Measurements from ENCODE around the gene CCDC43. TPM values are rescaled to one million over a fixed set of nuclear protein-coding genes. Genes with fewer than 3 reads are reported as not detected.

The CCDC43 gene
- total and polyA plus RNA-seq, 2 donors (not counting 3 experiments of a cell fraction or from before 2014, with no cell fraction given), result 5.9 to 31.7 TPM

DNA sequence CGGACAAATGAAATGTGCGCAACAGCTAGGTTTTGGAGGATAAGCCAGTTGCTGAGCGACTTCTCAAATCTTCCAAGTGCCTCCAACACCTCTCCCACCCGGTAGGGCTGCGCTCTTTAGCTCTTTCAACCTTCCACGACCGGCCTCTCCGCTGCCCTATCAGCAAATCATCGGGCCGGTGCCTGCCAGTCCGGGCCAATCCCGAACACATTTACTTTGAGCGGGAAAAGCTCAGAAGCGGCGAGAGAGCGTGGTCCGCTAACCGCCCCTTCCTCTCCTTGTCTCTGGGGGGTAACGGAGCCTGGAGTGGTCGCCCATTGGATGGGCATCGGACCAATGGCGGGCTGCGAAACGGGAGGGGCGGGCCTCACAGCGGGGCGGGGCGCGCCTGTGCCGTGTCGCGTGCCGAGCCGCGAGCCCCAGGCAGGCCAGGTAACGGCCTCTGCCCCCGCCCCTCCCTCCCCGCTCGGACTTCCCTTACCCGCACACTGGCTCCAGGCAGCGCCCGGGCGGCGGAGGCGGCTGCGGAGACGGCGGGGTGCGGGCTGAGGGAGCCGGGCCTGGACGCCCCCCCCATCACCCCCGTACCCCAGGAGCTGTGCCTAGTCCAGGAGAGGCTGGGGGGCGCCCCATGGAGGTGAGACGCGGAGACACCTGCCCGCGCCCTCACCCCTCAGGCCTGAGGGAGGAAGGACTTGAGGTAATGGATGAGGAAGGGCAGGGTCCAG, 33.4 kb downstream of the CCDC43 start, which contains the start of gene MEIOC:
Gene MEIOC, plus strand, starts transcription at position 486 of the 728 bp plus-strand sequence. Its CDS starts 146 bp downstream, at position 632.
- DNase-seq (ENCODE audit: low read depth, low spot score) (peak; percentile 19), FAIRE-seq (no peak)
- Histone ChIP-seq H3K4me3 (replicated peaks in 1 of 3; ENCODE audit: insufficient read depth in 1 of 3, low read depth in 1 of 3, low read length in 3 of 3) (no peak within 1 kb of the TSS), H3K27ac (ENCODE audit: insufficient read depth, low read depth, low read length) (no peak within 1 kb of the TSS), H3K79me2 (ENCODE audit: control insufficient read depth, insufficient read depth, low read length) (no peaks in the 10 kb centered on the region), H3K9ac (replicated peaks; ENCODE audit: extremely low read depth, insufficient read depth, low read length) (no peak within 1 kb of the TSS), H3K9me3 (replicated peaks; ENCODE audit: control insufficient read depth, insufficient read depth, low read length) (no peaks in the 10 kb centered on the region), H3K4me2 (ENCODE audit: insufficient read depth, low read length) (peak within 1 kb of the TSS; percentile 41), H4K20me1 (replicated peaks; ENCODE audit: control insufficient read depth, extremely low read depth, insufficient read depth, low read length) (no peaks in the 10 kb centered on the region), H3K27me3 (ENCODE audit: control insufficient read depth in 2 of 2, insufficient read depth in 2 of 2, low read length in 2 of 2) (peaks cover 19 to 20% of the 10 kb centered on the region in 2 experiments), H3K36me3 (ENCODE audit: control insufficient read depth in 2 of 2, extremely low read depth in 1 of 2, insufficient read depth in 2 of 2, low read length in 2 of 2) (no peaks in the 10 kb centered on the region), H3K4me1 (ENCODE audit: control insufficient read depth, extremely low read depth, insufficient read depth, low read length) (no peaks in the 10 kb centered on the region), H3K9me1 (replicated peaks; ENCODE audit: control insufficient read depth, extremely low read depth, insufficient read depth, low read length) (no peaks in the 10 kb centered on the region), H2AFZ (ENCODE audit: low read depth, low read length) (peak within 1 kb of the TSS; percentile 82)
- dilution Hi-C loops (cut with MboI; ENCODE audit: extremely low pct_ligation_motif_present, low sequenced_read_pairs), result no loop called here
- ChIA-PET POLR2A (no interaction called here), CTCF (interaction anchor here (0.6 to 1.7 kb wide), 5 partner anchors 10 to 133 kb away, joined by 3 to 6 read pairs (median 4); no protein-coding TSS in a partner anchor)
- TF ChIP-seq JUN (IDR thresholded peaks at IDR 0.05; ENCODE audit: borderline replicate concordance, insufficient read depth, insufficient read length, low read depth) (no peak), FOS (IDR thresholded peaks at IDR 0.05; ENCODE audit: borderline replicate concordance, insufficient read depth, low read length) (no peak), POLR2A (IDR thresholded peaks at IDR 0.05; ENCODE audit: low read depth, low read length) (no peak), POLR2AphosphoS5 (IDR thresholded peaks at IDR 0.05; ENCODE audit: insufficient read depth, low read depth, low read length) (no peak), MYC (IDR thresholded peaks at IDR 0.05; ENCODE audit: low read depth, low read length) (no peak), EZH2 (IDR thresholded peaks at IDR 0.05; ENCODE audit: borderline replicate concordance, low read depth, low read length, severe bottlenecking) (peak; percentile 25), GATA2 (IDR thresholded peaks at IDR 0.05; ENCODE audit: insufficient read depth, insufficient read length, low read depth, low read length) (no peak)
- TF ChIP-seq, protein P1, sequence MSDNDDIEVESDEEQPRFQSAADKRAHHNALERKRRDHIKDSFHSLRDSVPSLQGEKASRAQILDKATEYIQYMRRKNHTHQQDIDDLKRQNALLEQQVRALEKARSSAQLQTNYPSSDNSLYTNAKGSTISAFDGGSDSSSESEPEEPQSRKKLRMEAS (IDR thresholded peaks at IDR 0.05; ENCODE audit: insufficient read depth, insufficient read length), result peak; percentile 43
- TF ChIP-seq, protein P2, sequence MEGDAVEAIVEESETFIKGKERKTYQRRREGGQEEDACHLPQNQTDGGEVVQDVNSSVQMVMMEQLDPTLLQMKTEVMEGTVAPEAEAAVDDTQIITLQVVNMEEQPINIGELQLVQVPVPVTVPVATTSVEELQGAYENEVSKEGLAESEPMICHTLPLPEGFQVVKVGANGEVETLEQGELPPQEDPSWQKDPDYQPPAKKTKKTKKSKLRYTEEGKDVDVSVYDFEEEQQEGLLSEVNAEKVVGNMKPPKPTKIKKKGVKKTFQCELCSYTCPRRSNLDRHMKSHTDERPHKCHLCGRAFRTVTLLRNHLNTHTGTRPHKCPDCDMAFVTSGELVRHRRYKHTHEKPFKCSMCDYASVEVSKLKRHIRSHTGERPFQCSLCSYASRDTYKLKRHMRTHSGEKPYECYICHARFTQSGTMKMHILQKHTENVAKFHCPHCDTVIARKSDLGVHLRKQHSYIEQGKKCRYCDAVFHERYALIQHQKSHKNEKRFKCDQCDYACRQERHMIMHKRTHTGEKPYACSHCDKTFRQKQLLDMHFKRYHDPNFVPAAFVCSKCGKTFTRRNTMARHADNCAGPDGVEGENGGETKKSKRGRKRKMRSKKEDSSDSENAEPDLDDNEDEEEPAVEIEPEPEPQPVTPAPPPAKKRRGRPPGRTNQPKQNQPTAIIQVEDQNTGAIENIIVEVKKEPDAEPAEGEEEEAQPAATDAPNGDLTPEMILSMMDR (IDR thresholded peaks at IDR 0.05; ENCODE audit: extremely low read depth in 1 of 2, insufficient read depth in 1 of 2, low read depth in 1 of 2, low read length in 2 of 2), result peak in 1 of 2 donors; percentile 10
- no TSS peak for BruUV-seq (replicated peaks)
- intact Hi-C loops (cut with micrococcal nuclease), result no loop called here

Data from endothelial cell of umbilical vein (primary cell).